Measurements from ENCODE around the gene PAFAH1B1.

Gene PAFAH1B1

DNA sequence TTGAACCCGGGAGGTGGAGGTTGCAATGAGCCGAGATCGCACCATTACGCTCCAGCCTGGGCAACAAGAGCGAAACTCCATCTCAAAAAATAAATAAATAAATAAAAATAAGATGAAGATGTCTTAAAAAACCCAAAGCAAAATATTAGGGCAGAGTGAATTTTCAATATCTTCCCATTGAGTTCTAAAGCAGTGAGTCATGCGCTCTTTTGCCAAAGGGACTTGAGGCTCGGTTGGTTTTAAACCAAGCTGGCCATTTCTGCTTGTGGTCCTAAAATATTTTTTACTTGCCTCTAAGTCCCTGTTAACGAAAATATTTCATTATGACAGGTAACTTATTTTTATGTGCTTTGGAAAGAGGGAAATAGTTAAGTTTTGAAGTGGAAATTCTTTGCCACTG, 4.7 kb downstream of the PAFAH1B1 start:
- no peaks in the 10 kb centered on the region for H3K27me3 ChIP-seq (ENCODE audit: low read depth, low read length)
- H3K4me2 ChIP-seq (ENCODE audit: low read length) = no peak overlapping the region

GRCh38 chr17:2602597-2603017, 9.2 kb downstream of the PAFAH1B1 start:
- H3K9me3 ChIP-seq (ENCODE audit: insufficient read depth, low read length) = no peaks in the 10 kb centered on the region
- no peak for TF ChIP-seq EZH2phosphoT487 (IDR thresholded peaks at IDR 0.05; ENCODE audit: low read depth)
- TF ChIP-seq, protein P1, sequence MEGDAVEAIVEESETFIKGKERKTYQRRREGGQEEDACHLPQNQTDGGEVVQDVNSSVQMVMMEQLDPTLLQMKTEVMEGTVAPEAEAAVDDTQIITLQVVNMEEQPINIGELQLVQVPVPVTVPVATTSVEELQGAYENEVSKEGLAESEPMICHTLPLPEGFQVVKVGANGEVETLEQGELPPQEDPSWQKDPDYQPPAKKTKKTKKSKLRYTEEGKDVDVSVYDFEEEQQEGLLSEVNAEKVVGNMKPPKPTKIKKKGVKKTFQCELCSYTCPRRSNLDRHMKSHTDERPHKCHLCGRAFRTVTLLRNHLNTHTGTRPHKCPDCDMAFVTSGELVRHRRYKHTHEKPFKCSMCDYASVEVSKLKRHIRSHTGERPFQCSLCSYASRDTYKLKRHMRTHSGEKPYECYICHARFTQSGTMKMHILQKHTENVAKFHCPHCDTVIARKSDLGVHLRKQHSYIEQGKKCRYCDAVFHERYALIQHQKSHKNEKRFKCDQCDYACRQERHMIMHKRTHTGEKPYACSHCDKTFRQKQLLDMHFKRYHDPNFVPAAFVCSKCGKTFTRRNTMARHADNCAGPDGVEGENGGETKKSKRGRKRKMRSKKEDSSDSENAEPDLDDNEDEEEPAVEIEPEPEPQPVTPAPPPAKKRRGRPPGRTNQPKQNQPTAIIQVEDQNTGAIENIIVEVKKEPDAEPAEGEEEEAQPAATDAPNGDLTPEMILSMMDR (IDR thresholded peaks at IDR 0.05; ENCODE audit: low read depth, low read length) = no peak
- no peak overlapping the region for H3K4me3 ChIP-seq (ENCODE audit: low read length)
- no peaks in the 10 kb centered on the region for H3K4me1 ChIP-seq (ENCODE audit: low read length)
- no peak overlapping the region for H2AFZ ChIP-seq (ENCODE audit: low read depth, low read length)
- peaks cover 79% of the 10 kb centered on the region for H4K20me1 ChIP-seq (ENCODE audit: insufficient read depth, low read length)
- H3K36me3 ChIP-seq (replicated peaks; ENCODE audit: low read depth, low read length) = peaks cover 5% of the 10 kb centered on the region
- no peak overlapping the region for H3K9ac ChIP-seq (ENCODE audit: low read length)
- H3K27ac ChIP-seq (ENCODE audit: low read length) = no peak overlapping the region
- H3K4me2 ChIP-seq (ENCODE audit: low read length) = no peak overlapping the region
- no peaks in the 10 kb centered on the region for H3K27me3 ChIP-seq (ENCODE audit: low read depth, low read length)
- peaks cover 100% of the 10 kb centered on the region for H3K79me2 ChIP-seq (ENCODE audit: low read length)

More for the DNA sequence above, 4.7 kb downstream of the PAFAH1B1 start:
- Histone ChIP-seq H3K27ac (ENCODE audit: low read length) (no peak overlapping the region), H2AFZ (ENCODE audit: low read depth, low read length) (no peak overlapping the region), H4K20me1 (ENCODE audit: insufficient read depth, low read length) (peaks cover 73% of the 10 kb centered on the region), H3K79me2 (ENCODE audit: low read length) (peaks cover 93% of the 10 kb centered on the region), H3K4me3 (ENCODE audit: low read length) (no peak overlapping the region), H3K9ac (ENCODE audit: low read length) (no peak overlapping the region), H3K9me3 (ENCODE audit: insufficient read depth, low read length) (no peaks in the 10 kb centered on the region), H3K36me3 (replicated peaks; ENCODE audit: low read depth, low read length) (peaks cover 6% of the 10 kb centered on the region), H3K4me1 (ENCODE audit: low read length) (peaks cover 15% of the 10 kb centered on the region; the same call in 1 of the 2 replicates)
- TF ChIP-seq, protein P1 (IDR thresholded peaks at IDR 0.05; ENCODE audit: low read depth, low read length) = no peak
- no peak for TF ChIP-seq EZH2phosphoT487 (IDR thresholded peaks at IDR 0.05; ENCODE audit: low read depth)

DNA sequence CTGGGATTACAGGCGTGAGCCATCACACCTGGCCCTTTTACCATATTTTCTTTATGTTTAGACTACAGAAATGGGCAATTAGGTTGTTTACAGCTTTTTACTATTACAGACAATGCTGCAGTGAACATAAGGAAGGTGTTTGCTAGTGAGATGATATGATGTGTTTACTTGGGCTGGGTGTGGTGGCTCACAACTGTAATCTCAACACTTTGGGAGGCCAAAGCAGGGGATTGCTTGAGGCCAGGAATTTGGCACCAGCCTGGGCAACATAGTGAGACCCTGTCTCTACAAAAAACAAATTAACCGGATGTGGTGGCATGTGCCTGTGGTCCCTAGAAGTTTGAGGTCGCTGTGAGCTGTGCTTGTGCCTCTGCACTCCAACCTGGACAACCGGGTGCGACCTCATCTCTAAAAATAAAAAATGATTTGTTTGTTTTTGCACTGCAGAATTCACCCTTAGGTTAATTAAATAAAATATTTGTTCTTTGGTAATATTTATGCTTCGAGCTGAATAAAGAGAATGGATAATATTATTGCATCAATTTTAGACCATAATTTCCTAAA, 15.0 kb downstream of the PAFAH1B1 start:
- peaks cover 83% of the 10 kb centered on the region for H4K20me1 ChIP-seq (ENCODE audit: insufficient read depth, low read length)
- H3K36me3 ChIP-seq (replicated peaks; ENCODE audit: low read depth, low read length) = no peaks in the 10 kb centered on the region

DNA sequence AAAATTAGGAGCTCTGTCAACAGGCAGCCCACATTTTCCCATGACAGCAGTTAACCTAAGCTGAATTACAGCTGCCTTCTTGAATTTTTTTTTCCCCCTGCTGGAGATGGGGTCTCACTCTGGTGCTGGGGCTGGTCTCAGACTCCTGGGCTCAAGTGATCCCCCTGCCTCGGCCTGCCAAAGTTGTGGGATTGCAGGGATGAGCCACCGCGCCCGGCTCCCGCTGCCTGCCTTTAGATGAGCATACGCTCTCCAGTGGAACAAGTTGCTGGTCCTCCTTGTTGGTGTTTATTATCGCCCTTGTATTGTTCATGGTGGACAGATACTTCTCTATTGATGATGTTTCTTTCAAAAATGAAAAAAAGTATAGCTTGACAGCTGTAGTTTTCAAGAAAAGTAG, 15.6 kb downstream of the PAFAH1B1 start:
- Histone ChIP-seq H3K4me3 (ENCODE audit: low read length) (no peak overlapping the region), H3K27ac (ENCODE audit: low read length) (no peak overlapping the region), H2AFZ (ENCODE audit: low read depth, low read length) (no peak overlapping the region), H3K79me2 (ENCODE audit: low read length) (peaks cover 99% of the 10 kb centered on the region), H3K4me2 (ENCODE audit: low read length) (no peak overlapping the region), H3K36me3 (replicated peaks; ENCODE audit: low read depth, low read length) (no peaks in the 10 kb centered on the region), H4K20me1 (ENCODE audit: insufficient read depth, low read length) (peaks cover 85% of the 10 kb centered on the region), H3K9me3 (ENCODE audit: insufficient read depth, low read length) (no peaks in the 10 kb centered on the region), H3K9ac (ENCODE audit: low read length) (no peak overlapping the region), H3K27me3 (ENCODE audit: low read depth, low read length) (no peaks in the 10 kb centered on the region), H3K4me1 (ENCODE audit: low read length) (no peaks in the 10 kb centered on the region)
- TF ChIP-seq, protein P1 (IDR thresholded peaks at IDR 0.05; ENCODE audit: low read depth, low read length) = no peak
- no peak for TF ChIP-seq EZH2phosphoT487 (IDR thresholded peaks at IDR 0.05; ENCODE audit: low read depth)

More for the DNA sequence above, 15.0 kb downstream of the PAFAH1B1 start:
- H3K79me2 ChIP-seq (ENCODE audit: low read length) = peaks cover 99% of the 10 kb centered on the region
- no peaks in the 10 kb centered on the region for H3K27me3 ChIP-seq (ENCODE audit: low read depth, low read length)
- H2AFZ ChIP-seq (ENCODE audit: low read depth, low read length) = no peak overlapping the region
- no peak overlapping the region for H3K4me3 ChIP-seq (ENCODE audit: low read length)
- no peaks in the 10 kb centered on the region for H3K9me3 ChIP-seq (ENCODE audit: insufficient read depth, low read length)
- no peak for TF ChIP-seq EZH2phosphoT487 (IDR thresholded peaks at IDR 0.05; ENCODE audit: low read depth)
- TF ChIP-seq, protein P1 (IDR thresholded peaks at IDR 0.05; ENCODE audit: low read depth, low read length) = no peak
- no peak overlapping the region for H3K9ac ChIP-seq (ENCODE audit: low read length)
- H3K4me1 ChIP-seq (ENCODE audit: low read length) = no peaks in the 10 kb centered on the region
- H3K27ac ChIP-seq (ENCODE audit: low read length) = no peak overlapping the region
- no peak overlapping the region for H3K4me2 ChIP-seq (ENCODE audit: low read length)

Data from OCI-LY3 (cell line).